ENCODE data around the gene PON3.
"Not testable (repeated sequence)": the region's sequence is repeated elsewhere in the genome, so short reads cannot be mapped to it uniquely, and the experiment has no call there.

GRCh38 chr7:95379457-95379856 lies 16.7 kb downstream of the PON3 start:
- TF ChIP-seq CTCF (optimal IDR thresholded peaks at IDR 0.05 in 1 of 3, IDR thresholded peaks at IDR 0.05 in 1 of 3, conservative IDR thresholded peaks at IDR 0.05 in 1 of 3; ENCODE audit: extremely low read depth in 1 of 3, insufficient read depth in 2 of 3, low read length in 3 of 3); EZH2 (IDR thresholded peaks at IDR 0.05; ENCODE audit: low read length): not testable (repeated sequence)
